ENCODE results near the gene ITSN1. TPM values are rescaled to one million over a fixed set of nuclear protein-coding genes. Genes with fewer than 3 reads are reported as not detected.

Gene ITSN1
- total RNA-seq, 1 experiment from 2014 or later: 30.6 TPM

DNA sequence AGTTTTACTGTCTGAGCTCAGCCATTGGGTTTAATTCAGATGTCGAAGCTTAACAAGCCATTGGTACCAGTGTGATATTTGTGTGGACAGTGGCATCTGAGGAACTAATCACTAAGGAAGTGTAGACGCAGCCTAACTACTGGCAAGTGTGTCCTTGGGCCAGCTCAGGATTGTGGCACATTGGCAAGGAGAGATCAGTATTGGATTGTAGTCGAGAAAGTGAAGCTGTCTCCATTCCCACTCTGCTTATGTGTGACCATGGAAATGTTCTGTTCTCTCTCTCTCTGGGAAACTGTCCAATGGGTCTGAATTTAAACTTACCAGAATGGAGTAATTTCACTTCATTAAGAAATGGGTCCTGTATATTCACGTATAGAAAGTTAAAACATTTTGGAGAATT is 112.2 kb downstream of the ITSN1 start:
- intact Hi-C loops (cut with micrococcal nuclease; ENCODE audit: unreplicated experiment): no loop called here
- Mint-ChIP-seq H3K4me3 (ENCODE audit: low read depth, unreplicated experiment) (no peak overlapping the region), H3K27ac (ENCODE audit: unreplicated experiment) (no peak overlapping the region), H3K27me3 (ENCODE audit: unreplicated experiment) (no peaks in the 10 kb centered on the region), H3K4me1 (ENCODE audit: low read depth, unreplicated experiment) (no peaks in the 10 kb centered on the region), H3K9me3 (ENCODE audit: low read depth, unreplicated experiment) (no peaks in the 10 kb centered on the region), H3K36me3 (ENCODE audit: insufficient read depth, unreplicated experiment) (no peaks in the 10 kb centered on the region)
- TF ChIP-seq, protein P1, sequence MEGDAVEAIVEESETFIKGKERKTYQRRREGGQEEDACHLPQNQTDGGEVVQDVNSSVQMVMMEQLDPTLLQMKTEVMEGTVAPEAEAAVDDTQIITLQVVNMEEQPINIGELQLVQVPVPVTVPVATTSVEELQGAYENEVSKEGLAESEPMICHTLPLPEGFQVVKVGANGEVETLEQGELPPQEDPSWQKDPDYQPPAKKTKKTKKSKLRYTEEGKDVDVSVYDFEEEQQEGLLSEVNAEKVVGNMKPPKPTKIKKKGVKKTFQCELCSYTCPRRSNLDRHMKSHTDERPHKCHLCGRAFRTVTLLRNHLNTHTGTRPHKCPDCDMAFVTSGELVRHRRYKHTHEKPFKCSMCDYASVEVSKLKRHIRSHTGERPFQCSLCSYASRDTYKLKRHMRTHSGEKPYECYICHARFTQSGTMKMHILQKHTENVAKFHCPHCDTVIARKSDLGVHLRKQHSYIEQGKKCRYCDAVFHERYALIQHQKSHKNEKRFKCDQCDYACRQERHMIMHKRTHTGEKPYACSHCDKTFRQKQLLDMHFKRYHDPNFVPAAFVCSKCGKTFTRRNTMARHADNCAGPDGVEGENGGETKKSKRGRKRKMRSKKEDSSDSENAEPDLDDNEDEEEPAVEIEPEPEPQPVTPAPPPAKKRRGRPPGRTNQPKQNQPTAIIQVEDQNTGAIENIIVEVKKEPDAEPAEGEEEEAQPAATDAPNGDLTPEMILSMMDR (IDR thresholded peaks at IDR 0.05; ENCODE audit: unreplicated experiment): no peak
- CTCF ChIA-PET: no interaction called here
- DNase-seq: no peak
- no TSS peak for BruUV-seq (replicated peaks)

DNA sequence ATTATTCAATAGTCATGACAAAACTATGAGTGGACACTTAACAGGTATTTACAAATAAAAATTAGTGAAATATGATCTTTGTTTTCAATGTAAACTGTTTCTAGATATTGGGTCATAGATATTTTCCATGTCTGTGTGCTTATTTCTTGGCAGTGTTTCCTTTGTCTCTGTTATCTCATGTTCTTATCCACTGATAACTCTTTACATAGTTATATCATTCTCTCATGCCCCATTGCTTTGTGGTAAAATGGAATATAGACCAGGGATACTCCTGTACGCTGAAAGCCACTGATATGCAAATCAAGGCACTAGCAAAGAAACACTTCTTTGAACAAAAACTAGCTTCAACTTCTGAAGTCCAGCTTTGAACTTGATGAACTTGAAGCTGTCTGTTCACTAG is 113.1 kb downstream of the ITSN1 start:
- no peak overlapping the region for H3K27ac Mint-ChIP-seq (ENCODE audit: unreplicated experiment)
- TF ChIP-seq, protein P1 (IDR thresholded peaks at IDR 0.05; ENCODE audit: unreplicated experiment): no peak
- DNase-seq: no peak
- CTCF ChIA-PET: no interaction called here
- BruUV-seq (replicated peaks): no TSS peak
- intact Hi-C loops (cut with micrococcal nuclease; ENCODE audit: unreplicated experiment): no loop called here
- no peaks in the 10 kb centered on the region for H3K9me3 Mint-ChIP-seq (ENCODE audit: low read depth, unreplicated experiment)
- H3K27me3 Mint-ChIP-seq (ENCODE audit: unreplicated experiment): no peaks in the 10 kb centered on the region
- no peaks in the 10 kb centered on the region for H3K4me1 Mint-ChIP-seq (ENCODE audit: low read depth, unreplicated experiment)
- no peak overlapping the region for H3K4me3 Mint-ChIP-seq (ENCODE audit: low read depth, unreplicated experiment)
- no peaks in the 10 kb centered on the region for H3K36me3 Mint-ChIP-seq (ENCODE audit: insufficient read depth, unreplicated experiment)

DNA sequence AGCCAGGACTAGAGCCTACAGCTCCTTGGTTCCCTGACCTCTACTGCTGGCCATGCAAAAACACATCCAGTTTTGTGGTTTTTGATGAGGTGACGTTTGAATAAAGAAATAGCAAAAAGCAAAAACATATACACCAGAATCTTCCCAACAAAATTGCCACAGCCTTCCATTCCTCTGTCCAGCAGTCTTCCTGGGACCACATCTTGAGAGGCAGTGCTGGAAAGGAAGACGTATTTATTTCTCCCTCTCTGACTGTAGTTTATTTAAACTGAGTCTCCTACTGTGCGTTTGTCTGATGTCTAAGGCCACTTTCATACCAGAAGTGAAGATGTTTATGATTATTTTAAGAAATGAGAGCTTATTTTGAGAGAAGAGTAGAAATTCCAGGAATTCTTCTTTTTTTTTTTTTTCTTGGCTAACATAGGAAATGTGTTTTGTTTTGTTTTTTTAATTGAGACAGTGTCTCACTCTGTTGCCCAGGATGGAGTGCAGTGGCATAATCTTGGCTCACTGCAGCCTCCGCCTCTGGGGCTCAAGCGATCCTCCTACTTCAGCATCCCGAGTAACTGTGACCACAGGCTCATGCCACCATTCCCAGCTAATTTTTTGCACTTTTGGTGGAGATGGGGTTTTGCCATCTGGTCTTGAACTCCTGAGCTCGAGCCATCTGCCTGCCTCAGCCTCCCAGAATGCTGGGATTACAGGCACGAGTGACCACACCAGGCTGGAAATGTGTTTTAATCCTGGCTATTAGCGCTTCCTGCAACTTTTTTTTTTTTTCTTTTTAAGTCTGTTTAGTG is 118.5 kb downstream of the ITSN1 start:
- CTCF ChIA-PET: interaction anchor here (0.7 kb wide), 1 partner anchor 155 kb away, joined by 4 read pairs; no protein-coding TSS in a partner anchor
- TF ChIP-seq, protein P1 (IDR thresholded peaks at IDR 0.05; ENCODE audit: unreplicated experiment): no peak
- Mint-ChIP-seq H3K27ac (ENCODE audit: unreplicated experiment) (peak overlapping the region; percentile 44), H3K9me3 (ENCODE audit: low read depth, unreplicated experiment) (no peaks in the 10 kb centered on the region), H3K4me1 (ENCODE audit: low read depth, unreplicated experiment) (peaks cover 8% of the 10 kb centered on the region), H3K27me3 (ENCODE audit: unreplicated experiment) (no peaks in the 10 kb centered on the region), H3K4me3 (ENCODE audit: low read depth, unreplicated experiment) (no peak overlapping the region), H3K36me3 (ENCODE audit: insufficient read depth, unreplicated experiment) (no peaks in the 10 kb centered on the region)
- BruUV-seq (replicated peaks): no TSS peak
- DNase-seq: no peak
- intact Hi-C loops (cut with micrococcal nuclease; ENCODE audit: unreplicated experiment): no loop called here

DNA sequence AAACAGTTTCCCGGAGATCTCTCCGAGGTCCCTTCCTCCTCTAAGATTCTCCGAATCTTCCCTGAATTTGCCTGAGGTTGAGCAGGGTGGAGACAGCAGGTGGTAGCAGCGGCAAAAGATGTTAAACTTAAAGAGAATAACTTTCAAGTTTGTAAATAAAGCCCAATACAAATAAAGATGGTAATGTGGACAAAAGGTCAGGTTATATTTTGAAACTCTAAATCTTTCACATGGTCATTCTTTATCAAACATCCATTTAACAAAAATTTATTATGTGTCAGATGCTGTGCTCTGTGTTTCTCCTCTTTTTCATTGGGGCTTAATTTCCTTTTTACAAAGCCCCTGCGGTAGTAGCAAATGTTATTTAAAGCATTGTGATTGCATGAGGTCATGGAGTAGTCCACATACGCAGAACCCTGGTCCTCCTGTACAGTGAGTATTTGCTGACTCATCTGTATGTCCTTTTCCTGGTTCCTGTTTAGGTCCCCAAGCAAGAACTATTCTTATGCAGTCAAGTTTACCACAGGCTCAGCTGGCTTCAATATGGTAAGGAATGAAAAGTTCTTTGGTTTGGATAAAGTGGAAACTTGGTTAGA is 119.2 kb downstream of the ITSN1 start:
- TF ChIP-seq, protein P1 (IDR thresholded peaks at IDR 0.05; ENCODE audit: unreplicated experiment): no peak
- H3K27ac Mint-ChIP-seq (ENCODE audit: unreplicated experiment): peak overlapping the region; percentile 44
- no peak overlapping the region for H3K4me3 Mint-ChIP-seq (ENCODE audit: low read depth, unreplicated experiment)
- CTCF ChIA-PET: interaction anchor here (0.7 kb wide), 1 partner anchor 155 kb away, joined by 4 read pairs; no protein-coding TSS in a partner anchor
- peaks cover 8% of the 10 kb centered on the region for H3K4me1 Mint-ChIP-seq (ENCODE audit: low read depth, unreplicated experiment)
- H3K36me3 Mint-ChIP-seq (ENCODE audit: insufficient read depth, unreplicated experiment): no peaks in the 10 kb centered on the region
- intact Hi-C loops (cut with micrococcal nuclease; ENCODE audit: unreplicated experiment): no loop called here
- no peaks in the 10 kb centered on the region for H3K9me3 Mint-ChIP-seq (ENCODE audit: low read depth, unreplicated experiment)
- no peaks in the 10 kb centered on the region for H3K27me3 Mint-ChIP-seq (ENCODE audit: unreplicated experiment)
- BruUV-seq (replicated peaks): no TSS peak
- peak; percentile 19 for DNase-seq
